Suprapubic skin (tissue), 4 donors: ENCODE measurements around the gene RAB36.

Experiments
- EP300 ChIP-seq: sonication (generic); formaldehyde crosslinking; IDR thresholded peaks from one replicate; pipeline ENCODE4 v1.6.1; 2017; ENCODE audit warnings: antibody characterized with exemption
- POLR2AphosphoS5 ChIP-seq, 3 donors: sonication (generic); formaldehyde crosslinking; IDR thresholded peaks; one replicate each; pipeline ENCODE4 v1.6.1; 2017; ENCODE audit warnings: antibody characterized with exemption in 3 of 3
- TF ChIP-seq, protein P1 (sequence below), 2 donors: fragments of 200-600 bp in 1 of 2; fragments of 450-650 bp in 1 of 2; sonication (generic) in 1 of 2; IDR thresholded peaks; one replicate each; pipeline ENCODE4 v1.5.1; 2016 to 2019; ENCODE audit warnings: antibody characterized with exemption in 2 of 2, mild to moderate bottlenecking in 1 of 2, moderate library complexity in 1 of 2

- TF ChIP-seq, protein P1, sequence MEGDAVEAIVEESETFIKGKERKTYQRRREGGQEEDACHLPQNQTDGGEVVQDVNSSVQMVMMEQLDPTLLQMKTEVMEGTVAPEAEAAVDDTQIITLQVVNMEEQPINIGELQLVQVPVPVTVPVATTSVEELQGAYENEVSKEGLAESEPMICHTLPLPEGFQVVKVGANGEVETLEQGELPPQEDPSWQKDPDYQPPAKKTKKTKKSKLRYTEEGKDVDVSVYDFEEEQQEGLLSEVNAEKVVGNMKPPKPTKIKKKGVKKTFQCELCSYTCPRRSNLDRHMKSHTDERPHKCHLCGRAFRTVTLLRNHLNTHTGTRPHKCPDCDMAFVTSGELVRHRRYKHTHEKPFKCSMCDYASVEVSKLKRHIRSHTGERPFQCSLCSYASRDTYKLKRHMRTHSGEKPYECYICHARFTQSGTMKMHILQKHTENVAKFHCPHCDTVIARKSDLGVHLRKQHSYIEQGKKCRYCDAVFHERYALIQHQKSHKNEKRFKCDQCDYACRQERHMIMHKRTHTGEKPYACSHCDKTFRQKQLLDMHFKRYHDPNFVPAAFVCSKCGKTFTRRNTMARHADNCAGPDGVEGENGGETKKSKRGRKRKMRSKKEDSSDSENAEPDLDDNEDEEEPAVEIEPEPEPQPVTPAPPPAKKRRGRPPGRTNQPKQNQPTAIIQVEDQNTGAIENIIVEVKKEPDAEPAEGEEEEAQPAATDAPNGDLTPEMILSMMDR (IDR thresholded peaks at IDR 0.05): no peak
- TF ChIP-seq POLR2AphosphoS5 (IDR thresholded peaks at IDR 0.05) (peak in 2 of 3 donors; percentile 34 to 65), EP300 (no peak)
These were observed 2.5 kb downstream of the RAB36 start for GRCh38 chr22:23147617-23148387.
